Stomach smooth muscle (tissue), 2 donors: Measurements from ENCODE around the gene GRIK2.

Source experiments
- H3K27ac ChIP-seq: one replicate; pipeline ENCODE4 v1.7.0; 2013; ENCODE audit warnings: mild to moderate bottlenecking, low read length, inconsistent platforms
- H3K27me3 ChIP-seq, 2 donors: one replicate each; pipeline ENCODE4 v1.7.0; 2013; ENCODE audit warnings: low read length in 2 of 2; ENCODE audit not compliant: insufficient read depth in 2 of 2, control insufficient read depth in 1 of 2
- H3K36me3 ChIP-seq, 2 donors: one replicate each; pipeline ENCODE4 v1.7.0; 2013; ENCODE audit warnings: low read length in 2 of 2; ENCODE audit not compliant: control insufficient read depth in 2 of 2, insufficient read depth in 2 of 2
- H3K4me1 ChIP-seq: one replicate; pipeline ENCODE4 v1.7.0; 2013; ENCODE audit warnings: low read length; ENCODE audit not compliant: control insufficient read depth, insufficient read depth
- H3K4me3 ChIP-seq, 2 donors: one replicate each; pipeline ENCODE4 v1.7.0; 2013; ENCODE audit warnings: low read length in 2 of 2
- H3K9ac ChIP-seq, 2 donors: one replicate each; pipeline ENCODE4 v1.7.0; 2013; ENCODE audit warnings: low read length in 2 of 2, mild to moderate bottlenecking in 1 of 2
- H3K9me3 ChIP-seq, 2 donors: one replicate each; pipeline ENCODE4 v1.7.0; 2013; ENCODE audit warnings: low read length in 2 of 2; ENCODE audit not compliant: control insufficient read depth in 2 of 2
- donor health status: healthy.
- donor health status: Pancreatic carcinoma.

Gene GRIK2

GRCh38 chr6:101845621-101846020 lies 452.1 kb downstream of the GRIK2 start:
- no peaks in the 10 kb centered on the region for H3K36me3 ChIP-seq
- no peaks in the 10 kb centered on the region for H3K9me3 ChIP-seq

GRCh38 chr6:101847690-101848089 lies 454.2 kb downstream of the GRIK2 start:
- Histone ChIP-seq H3K4me1 (no peaks in the 10 kb centered on the region), H3K27ac (no peak overlapping the region), H3K9ac (no peak overlapping the region), H3K4me3 (no peak overlapping the region), H3K36me3 (no peaks in the 10 kb centered on the region), H3K9me3 (no peaks in the 10 kb centered on the region), H3K27me3 (no peaks in the 10 kb centered on the region)

More at GRCh38 chr6:101845621-101846020, 452.1 kb downstream of the GRIK2 start:
- Histone ChIP-seq H3K27ac (no peak overlapping the region), H3K4me3 (no peak overlapping the region), H3K9ac (no peak overlapping the region), H3K4me1 (no peaks in the 10 kb centered on the region), H3K27me3 (no peaks in the 10 kb centered on the region)

- no peak overlapping the region for H3K9ac ChIP-seq
- H3K9me3 ChIP-seq, result no peaks in the 10 kb centered on the region
- no peaks in the 10 kb centered on the region for H3K4me1 ChIP-seq
- no peak overlapping the region for H3K4me3 ChIP-seq
- no peaks in the 10 kb centered on the region for H3K27me3 ChIP-seq
- no peaks in the 10 kb centered on the region for H3K36me3 ChIP-seq
- no peak overlapping the region for H3K27ac ChIP-seq
Observed at GRCh38 chr6:101851911-101852310, 458.4 kb downstream of the GRIK2 start.

- Histone ChIP-seq H3K27me3 (no peaks in the 10 kb centered on the region), H3K27ac (no peak overlapping the region), H3K9me3 (no peaks in the 10 kb centered on the region), H3K9ac (no peak overlapping the region), H3K4me1 (no peaks in the 10 kb centered on the region), H3K36me3 (no peaks in the 10 kb centered on the region), H3K4me3 (no peak overlapping the region)
Observed at GRCh38 chr6:101853231-101854085, 459.9 kb downstream of the GRIK2 start.

GRCh38 chr6:101876431-101876830 lies 482.9 kb downstream of the GRIK2 start:
- H3K27me3 ChIP-seq, result no peaks in the 10 kb centered on the region
- H3K9ac ChIP-seq, result no peak overlapping the region
- no peaks in the 10 kb centered on the region for H3K9me3 ChIP-seq
- no peaks in the 10 kb centered on the region for H3K36me3 ChIP-seq
- H3K27ac ChIP-seq, result no peak overlapping the region
- H3K4me3 ChIP-seq, result no peak overlapping the region
- H3K4me1 ChIP-seq, result no peaks in the 10 kb centered on the region

- H3K36me3 ChIP-seq, result no peaks in the 10 kb centered on the region
- H3K4me3 ChIP-seq, result no peak overlapping the region
- no peaks in the 10 kb centered on the region for H3K4me1 ChIP-seq
- no peaks in the 10 kb centered on the region for H3K27me3 ChIP-seq
- H3K9ac ChIP-seq, result no peak overlapping the region
- H3K27ac ChIP-seq, result no peak overlapping the region
- H3K9me3 ChIP-seq, result no peaks in the 10 kb centered on the region
Observed at GRCh38 chr6:101878554-101879276, 485.2 kb downstream of the GRIK2 start.

GRCh38 chr6:101879782-101880181 lies 486.3 kb downstream of the GRIK2 start:
- Histone ChIP-seq H3K27me3 (no peaks in the 10 kb centered on the region), H3K36me3 (no peaks in the 10 kb centered on the region)

GRCh38 chr6:101883505-101883904 lies 490.0 kb downstream of the GRIK2 start:
- H3K4me1 ChIP-seq, result no peaks in the 10 kb centered on the region
- H3K4me3 ChIP-seq, result no peak overlapping the region
- H3K27me3 ChIP-seq, result no peaks in the 10 kb centered on the region
- no peak overlapping the region for H3K27ac ChIP-seq
- no peaks in the 10 kb centered on the region for H3K9me3 ChIP-seq
- no peaks in the 10 kb centered on the region for H3K36me3 ChIP-seq
- no peak overlapping the region for H3K9ac ChIP-seq

More at GRCh38 chr6:101879782-101880181, 486.3 kb downstream of the GRIK2 start:
- H3K27ac ChIP-seq, result no peak overlapping the region
- H3K9ac ChIP-seq, result no peak overlapping the region
- no peaks in the 10 kb centered on the region for H3K9me3 ChIP-seq
- H3K4me1 ChIP-seq, result no peaks in the 10 kb centered on the region
- no peak overlapping the region for H3K4me3 ChIP-seq

GRCh38 chr6:101887532-101887931 lies 494.0 kb downstream of the GRIK2 start:
- no peaks in the 10 kb centered on the region for H3K27me3 ChIP-seq
- no peaks in the 10 kb centered on the region for H3K9me3 ChIP-seq
- no peak overlapping the region for H3K4me3 ChIP-seq
- no peak overlapping the region for H3K9ac ChIP-seq
- no peaks in the 10 kb centered on the region for H3K36me3 ChIP-seq
- H3K27ac ChIP-seq, result no peak overlapping the region
- H3K4me1 ChIP-seq, result no peaks in the 10 kb centered on the region

- H3K9ac ChIP-seq, result no peak overlapping the region
- no peaks in the 10 kb centered on the region for H3K27me3 ChIP-seq
- no peak overlapping the region for H3K4me3 ChIP-seq
- H3K9me3 ChIP-seq, result no peaks in the 10 kb centered on the region
- no peak overlapping the region for H3K27ac ChIP-seq
- no peaks in the 10 kb centered on the region for H3K36me3 ChIP-seq
- H3K4me1 ChIP-seq, result no peaks in the 10 kb centered on the region
Observed at GRCh38 chr6:101907356-101908217, 514.1 kb downstream of the GRIK2 start.
